ENCODE data around the gene MRTFA.
"Not testable (repeated sequence)": the region's sequence is repeated elsewhere in the genome, so short reads cannot be mapped to it uniquely, and the experiment has no call there.

Gene MRTFA

GRCh38 chr22:40659166-40659565 lies 22.6 kb upstream of the MRTFA start:
- DNase-seq (ENCODE audit: low read depth), result no peak

GRCh38 chr22:40656651-40657050 lies 20.1 kb upstream of the MRTFA start:
- DNase-seq (ENCODE audit: low read depth), result not testable (repeated sequence)

GRCh38 chr22:40655941-40656340 lies 19.4 kb upstream of the MRTFA start:
- DNase-seq (ENCODE audit: low read depth), result not testable (repeated sequence)

GRCh38 chr22:40654522-40655167 lies 18.1 kb upstream of the MRTFA start:
- peak; percentile 58 for DNase-seq (ENCODE audit: low read depth)

- no peak for DNase-seq (ENCODE audit: low read depth)
These were observed 16.8 kb upstream of the MRTFA start for GRCh38 chr22:40653361-40653760.

- DNase-seq (ENCODE audit: low read depth), result peak; percentile 99
These were observed 15.3 kb upstream of the MRTFA start for GRCh38 chr22:40651563-40652501.

- no peak for DNase-seq (ENCODE audit: low read depth)
These were observed 14.5 kb upstream of the MRTFA start for GRCh38 chr22:40651057-40651456.

- DNase-seq (ENCODE audit: low read depth), result no peak
These were observed 11.9 kb upstream of the MRTFA start for GRCh38 chr22:40648386-40648785.

- DNase-seq (ENCODE audit: low read depth), result no peak
These were observed 9.2 kb upstream of the MRTFA start for GRCh38 chr22:40645579-40646197.

- DNase-seq (ENCODE audit: low read depth), result no peak
These were observed 5.8 kb upstream of the MRTFA start for GRCh38 chr22:40642316-40642715.

GRCh38 chr22:40641269-40641668 lies 4.8 kb upstream of the MRTFA start:
- DNase-seq (ENCODE audit: low read depth), result peak; percentile 34

- no peak for DNase-seq (ENCODE audit: low read depth)
These were observed 1.7 kb upstream of the MRTFA start for GRCh38 chr22:40638261-40638660.

GRCh38 chr22:40637183-40638150 lies 948 bp upstream of the MRTFA start:
- no peak for DNase-seq (ENCODE audit: low read depth)

GRCh38 chr22:40635940-40636379 lies 559 bp downstream of the MRTFA start:
- DNase-seq (ENCODE audit: low read depth), result no peak

- peak; percentile 26 for DNase-seq (ENCODE audit: low read depth)
These were observed 1.2 kb downstream of the MRTFA start for GRCh38 chr22:40635043-40635939.

- DNase-seq (ENCODE audit: low read depth), result no peak
These were observed 2.2 kb downstream of the MRTFA start for GRCh38 chr22:40634119-40634903.

- no peak for DNase-seq (ENCODE audit: low read depth)
These were observed 3.5 kb downstream of the MRTFA start for GRCh38 chr22:40633036-40633435.

- DNase-seq (ENCODE audit: low read depth), result no peak
These were observed 4.6 kb downstream of the MRTFA start for GRCh38 chr22:40631925-40632324.

GRCh38 chr22:40628354-40629042 lies 8.0 kb downstream of the MRTFA start:
- DNase-seq (ENCODE audit: low read depth), result peak; percentile 83
